HepG2 (cell line): ENCODE data around the gene MSANTD1. TPM values are rescaled to one million over a fixed set of nuclear protein-coding genes. Genes with fewer than 3 reads are reported as not detected.

ENCODE experiments used
- GLI4 ChIP-seq: sonication (generic); formaldehyde crosslinking; IDR thresholded peaks from 2 replicates; pipeline ENCODE4 v1.5.1; 2020; ENCODE audit warnings: missing genetic modification reagents, mild to moderate bottlenecking, moderate library complexity, borderline replicate concordance
- HMG20B ChIP-seq: conservative IDR thresholded peaks from 2 replicates; pipeline ENCODE4 v1.6.1; 2016; ENCODE audit warnings: missing genetic modification reagents, missing compliant biosample characterization
- KAT2B ChIP-seq: fragments of 150-350 bp; IDR thresholded peaks from 2 replicates; pipeline ENCODE4 v1.6.1; 2014; ENCODE audit warnings: low read depth, low read length, borderline replicate concordance
- MEIS1 ChIP-seq: sonication (generic); formaldehyde crosslinking; IDR thresholded peaks from 2 replicates; pipeline ENCODE4 v1.9.0; 2021; ENCODE audit warnings: mild to moderate bottlenecking, missing genetic modification reagents, moderate library complexity, borderline replicate concordance
- NR2F1 ChIP-seq, 2 experiments: fragments of 450-650 bp in 1 of 2; formaldehyde crosslinking in 1 of 2; IDR thresholded peaks; 2 replicates each; pipeline versions ENCODE4 v1.5.0 to v1.6.1; 2016 to 2020; ENCODE audit warnings: mild to moderate bottlenecking in 1 of 2, missing compliant biosample characterization in 1 of 2, missing genetic modification reagents in 1 of 2, moderate library complexity in 1 of 2
- SAP130 ChIP-seq: IDR thresholded peaks from 2 replicates; pipeline ENCODE4 v1.6.1; 2016; ENCODE audit warnings: low read depth
- ZNF225 ChIP-seq: sonication (generic); formaldehyde crosslinking; IDR thresholded peaks from 2 replicates; pipeline ENCODE4 v1.4.0; 2020; ENCODE audit warnings: mild to moderate bottlenecking, missing genetic modification reagents
- ZNF496 ChIP-seq: sonication (generic); formaldehyde crosslinking; IDR thresholded peaks from 2 replicates; pipeline ENCODE4 v1.8.1; 2023; ENCODE audit warnings: mild to moderate bottlenecking, moderate library complexity, missing genetic modification reagents; ENCODE audit not compliant: insufficient replicate concordance
- ZNF503 ChIP-seq: sonication (generic); formaldehyde crosslinking; IDR thresholded peaks from 2 replicates; pipeline ENCODE4 v1.4.0; 2020; ENCODE audit warnings: missing genetic modification reagents
- ZNF512B ChIP-seq: sonication (generic); formaldehyde crosslinking; IDR thresholded peaks from 2 replicates; pipeline ENCODE4 v1.5.1; 2020; ENCODE audit warnings: missing genetic modification reagents, mild to moderate bottlenecking, borderline replicate concordance
- ZSCAN21 ChIP-seq: sonication (generic); formaldehyde crosslinking; IDR thresholded peaks from 2 replicates; pipeline ENCODE4 v1.8.0; 2022; ENCODE audit warnings: mild to moderate bottlenecking, missing genetic modification reagents, moderate library complexity, borderline replicate concordance
- polyA plus RNA-seq, 8 experiments: library from polyadenylated mRNA; depleted of rRNA in 3 of 8; stranded (reverse) in 7 of 8; unstranded in 1 of 8; fragments of >200 nt; fragmentation: Illumina TruSeq in 4 of 8; extraction: Trizol in 4 of 8; gene quantifications; 2 replicates each; pipeline versions ENCODE4 v1.2.1 to v1.2.3, GENCODE V29; 2011 to 2016; ENCODE audit warnings: low read depth in 4 of 8, missing spikeins in 1 of 8, mixed read lengths in 1 of 8; ENCODE audit not compliant: insufficient read depth in 1 of 8
- total RNA-seq, 5 experiments: library from RNA; depleted of rRNA; stranded (reverse); fragments of >200 nt; fragmentation: Illumina TruSeq; extraction: Trizol; gene quantifications; 2 replicates each; pipeline ENCODE4 v1.2.3, GENCODE V29; 2016; ENCODE audit warnings: low read depth in 1 of 5
- TF ChIP-seq, protein P1 (sequence below): sonication (generic); formaldehyde crosslinking; IDR thresholded peaks from 2 replicates; pipeline ENCODE4 v1.5.0; 2020; ENCODE audit warnings: mild to moderate bottlenecking, missing genetic modification reagents
- TF ChIP-seq, protein P2 (sequence below): sonication (generic); formaldehyde crosslinking; IDR thresholded peaks from 2 replicates; pipeline ENCODE4 v1.9.0; 2021; ENCODE audit warnings: missing genetic modification reagents, mild to moderate bottlenecking, borderline replicate concordance
- TF ChIP-seq, protein P3 (sequence below): sonication (generic); formaldehyde crosslinking; IDR thresholded peaks from 2 replicates; pipeline ENCODE4 v1.4.0; 2020; ENCODE audit warnings: missing genetic modification reagents, borderline replicate concordance
- TF ChIP-seq, protein P4 (sequence below): sonication (generic); formaldehyde crosslinking; IDR thresholded peaks from 2 replicates; pipeline ENCODE4 v1.4.0; 2020; ENCODE audit warnings: mild to moderate bottlenecking, missing genetic modification reagents

The MSANTD1 gene
- total and polyA plus RNA-seq, 2 of the 13 experiments (the other 11 are each of a cell fraction or from before 2014, with no cell fraction given), result 0.22 to 0.40 TPM

DNA sequence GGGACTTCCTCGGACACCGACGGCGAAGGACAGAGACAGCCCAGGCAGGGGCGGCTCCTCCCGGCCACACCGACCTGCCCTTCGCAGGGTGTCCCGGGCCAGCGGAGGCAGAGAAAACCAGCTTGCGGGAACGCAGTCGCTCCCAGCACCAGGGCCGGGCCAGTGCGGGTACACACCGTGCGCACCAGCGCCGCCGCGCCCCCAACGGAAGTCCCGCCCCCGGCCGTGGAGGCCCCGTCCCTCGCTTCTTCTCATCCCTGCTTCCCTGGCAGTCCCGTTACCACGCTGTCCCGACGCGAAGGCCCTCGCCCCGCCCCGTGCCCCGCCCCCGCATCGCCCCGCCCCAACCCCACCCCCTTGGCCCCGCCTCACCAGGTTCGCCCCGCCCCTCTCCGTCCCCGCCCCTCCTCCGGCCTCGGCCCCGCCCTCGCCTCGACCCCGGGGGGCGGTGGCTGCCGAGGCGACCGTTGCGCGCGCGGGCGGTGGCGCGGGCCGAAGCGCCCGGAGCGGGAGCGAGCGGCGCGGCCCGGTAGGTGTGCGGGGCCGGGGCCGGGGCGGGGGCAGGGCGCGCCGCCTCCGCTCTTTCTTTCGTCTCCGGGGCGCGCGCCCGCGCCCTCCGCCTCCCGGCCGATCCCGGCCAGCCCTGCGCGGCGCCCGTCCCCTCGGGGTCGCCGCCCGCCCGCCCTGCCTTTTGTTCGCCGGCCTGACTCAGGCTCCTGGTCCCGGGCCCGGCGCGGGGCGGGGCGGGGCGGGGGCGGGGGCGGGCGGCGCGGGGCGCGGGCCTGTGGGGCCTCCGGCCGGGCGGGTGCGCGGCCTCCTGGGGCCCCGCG, 43.8 kb downstream of the MSANTD1 start, which contains the start of gene RGS12 (continued):
- TF ChIP-seq MEIS1 (CRISPR knock-in tag), result no peak
- TF ChIP-seq ZNF225 (CRISPR knock-in tag), result no peak
- peak; percentile 41; the same call in 1 of the 2 replicates for TF ChIP-seq ZSCAN21 (CRISPR knock-in tag)
- TF ChIP-seq, protein P1, sequence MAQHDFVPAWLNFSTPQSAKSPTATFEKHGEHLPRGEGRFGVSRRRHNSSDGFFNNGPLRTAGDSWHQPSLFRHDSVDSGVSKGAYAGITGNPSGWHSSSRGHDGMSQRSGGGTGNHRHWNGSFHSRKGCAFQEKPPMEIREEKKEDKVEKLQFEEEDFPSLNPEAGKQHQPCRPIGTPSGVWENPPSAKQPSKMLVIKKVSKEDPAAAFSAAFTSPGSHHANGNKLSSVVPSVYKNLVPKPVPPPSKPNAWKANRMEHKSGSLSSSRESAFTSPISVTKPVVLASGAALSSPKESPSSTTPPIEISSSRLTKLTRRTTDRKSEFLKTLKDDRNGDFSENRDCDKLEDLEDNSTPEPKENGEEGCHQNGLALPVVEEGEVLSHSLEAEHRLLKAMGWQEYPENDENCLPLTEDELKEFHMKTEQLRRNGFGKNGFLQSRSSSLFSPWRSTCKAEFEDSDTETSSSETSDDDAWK, result no peak
- TF ChIP-seq GLI4, result no peak
- TF ChIP-seq, protein P2, sequence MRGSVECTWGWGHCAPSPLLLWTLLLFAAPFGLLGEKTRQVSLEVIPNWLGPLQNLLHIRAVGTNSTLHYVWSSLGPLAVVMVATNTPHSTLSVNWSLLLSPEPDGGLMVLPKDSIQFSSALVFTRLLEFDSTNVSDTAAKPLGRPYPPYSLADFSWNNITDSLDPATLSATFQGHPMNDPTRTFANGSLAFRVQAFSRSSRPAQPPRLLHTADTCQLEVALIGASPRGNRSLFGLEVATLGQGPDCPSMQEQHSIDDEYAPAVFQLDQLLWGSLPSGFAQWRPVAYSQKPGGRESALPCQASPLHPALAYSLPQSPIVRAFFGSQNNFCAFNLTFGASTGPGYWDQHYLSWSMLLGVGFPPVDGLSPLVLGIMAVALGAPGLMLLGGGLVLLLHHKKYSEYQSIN (CRISPR knock-in tag), result no peak
- TF ChIP-seq ZNF512B, result no peak
- TF ChIP-seq KAT2B, result no peak
- TF ChIP-seq HMG20B (CRISPR knock-in tag), result no peak
- TF ChIP-seq, protein P3, sequence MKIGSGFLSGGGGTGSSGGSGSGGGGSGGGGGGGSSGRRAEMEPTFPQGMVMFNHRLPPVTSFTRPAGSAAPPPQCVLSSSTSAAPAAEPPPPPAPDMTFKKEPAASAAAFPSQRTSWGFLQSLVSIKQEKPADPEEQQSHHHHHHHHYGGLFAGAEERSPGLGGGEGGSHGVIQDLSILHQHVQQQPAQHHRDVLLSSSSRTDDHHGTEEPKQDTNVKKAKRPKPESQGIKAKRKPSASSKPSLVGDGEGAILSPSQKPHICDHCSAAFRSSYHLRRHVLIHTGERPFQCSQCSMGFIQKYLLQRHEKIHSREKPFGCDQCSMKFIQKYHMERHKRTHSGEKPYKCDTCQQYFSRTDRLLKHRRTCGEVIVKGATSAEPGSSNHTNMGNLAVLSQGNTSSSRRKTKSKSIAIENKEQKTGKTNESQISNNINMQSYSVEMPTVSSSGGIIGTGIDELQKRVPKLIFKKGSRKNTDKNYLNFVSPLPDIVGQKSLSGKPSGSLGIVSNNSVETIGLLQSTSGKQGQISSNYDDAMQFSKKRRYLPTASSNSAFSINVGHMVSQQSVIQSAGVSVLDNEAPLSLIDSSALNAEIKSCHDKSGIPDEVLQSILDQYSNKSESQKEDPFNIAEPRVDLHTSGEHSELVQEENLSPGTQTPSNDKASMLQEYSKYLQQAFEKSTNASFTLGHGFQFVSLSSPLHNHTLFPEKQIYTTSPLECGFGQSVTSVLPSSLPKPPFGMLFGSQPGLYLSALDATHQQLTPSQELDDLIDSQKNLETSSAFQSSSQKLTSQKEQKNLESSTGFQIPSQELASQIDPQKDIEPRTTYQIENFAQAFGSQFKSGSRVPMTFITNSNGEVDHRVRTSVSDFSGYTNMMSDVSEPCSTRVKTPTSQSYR, result no peak
- peak; percentile 78 for TF ChIP-seq SAP130 (CRISPR knock-in tag)
- TF ChIP-seq, protein P4, sequence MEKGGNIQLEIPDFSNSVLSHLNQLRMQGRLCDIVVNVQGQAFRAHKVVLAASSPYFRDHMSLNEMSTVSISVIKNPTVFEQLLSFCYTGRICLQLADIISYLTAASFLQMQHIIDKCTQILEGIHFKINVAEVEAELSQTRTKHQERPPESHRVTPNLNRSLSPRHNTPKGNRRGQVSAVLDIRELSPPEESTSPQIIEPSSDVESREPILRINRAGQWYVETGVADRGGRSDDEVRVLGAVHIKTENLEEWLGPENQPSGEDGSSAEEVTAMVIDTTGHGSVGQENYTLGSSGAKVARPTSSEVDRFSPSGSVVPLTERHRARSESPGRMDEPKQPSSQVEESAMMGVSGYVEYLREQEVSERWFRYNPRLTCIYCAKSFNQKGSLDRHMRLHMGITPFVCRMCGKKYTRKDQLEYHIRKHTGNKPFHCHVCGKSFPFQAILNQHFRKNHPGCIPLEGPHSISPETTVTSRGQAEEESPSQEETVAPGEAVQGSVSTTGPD, result no peak
- no peak for TF ChIP-seq NR2F1 (CRISPR knock-in tag; IDR thresholded peaks at IDR 0.05)
- no peak for TF ChIP-seq ZNF496
- TF ChIP-seq ZNF503 (CRISPR knock-in tag), result no peak
